Heart left ventricle (tissue), 16 donors: ENCODE measurements around the gene CST1. TPM values are rescaled to one million over a fixed set of nuclear protein-coding genes. Genes with fewer than 3 reads are reported as not detected.
A peak's percentile ranks its signal among the peaks of the same experiment; 100 is the strongest.
"Not testable (repeated sequence)": the region's sequence is repeated elsewhere in the genome, so short reads cannot be mapped to it uniquely, and the experiment has no call there.

ENCODE experiments used
- ATAC-seq, 4 donors: fragments of 200-7000 bp; cut with Tn5 transposase; one replicate each; pipeline ENCODE4 v1.9.1; 2020 to 2022; ENCODE audit warnings: moderate library complexity in 4 of 4, mild to moderate bottlenecking in 3 of 4, moderate number of reproducible peaks in 1 of 4
- DNase-seq, 5 donors: peaks; one replicate each; pipeline ENCODE4 v3.0.0-alpha.2; 2020
- H3K27ac ChIP-seq, 12 donors: fragments of 200-600 bp; sonication (generic) in 4 of 12; one replicate each; pipeline versions ENCODE4 v1.5.0 to v1.8.0; 2016 to 2022; ENCODE audit warnings: mild to moderate bottlenecking in 2 of 12
- H3K27me3 ChIP-seq, 9 donors: fragments of 200-600 bp; sonication (generic) in 2 of 9; one replicate each; pipeline versions ENCODE4 v1.5.1 to v1.8.0; 2016 to 2022; ENCODE audit warnings: mild to moderate bottlenecking in 3 of 9
- H3K36me3 ChIP-seq, 9 donors: fragments of 200-600 bp; sonication (generic) in 2 of 9; one replicate each; pipeline versions ENCODE4 v1.5.0 to v1.8.0; 2018 to 2022; ENCODE audit warnings: mild to moderate bottlenecking in 2 of 9
- H3K4me1 ChIP-seq, 12 donors: fragments of 200-600 bp; sonication (generic) in 4 of 12; one replicate each; pipeline versions ENCODE4 v1.5.0 to v1.8.0; 2016 to 2022; ENCODE audit warnings: mild to moderate bottlenecking in 3 of 12
- H3K4me3 ChIP-seq, 12 donors: fragments of 200-600 bp; sonication (generic) in 4 of 12; one replicate each; pipeline versions ENCODE4 v1.5.0 to v1.8.0; 2017 to 2022; ENCODE audit warnings: mild to moderate bottlenecking in 9 of 12, moderate library complexity in 4 of 12
- H3K9me3 ChIP-seq, 12 donors: fragments of 200-600 bp; sonication (generic) in 4 of 12; one replicate each; pipeline versions ENCODE4 v1.5.0 to v1.8.0; 2016 to 2022; ENCODE audit warnings: mild to moderate bottlenecking in 1 of 12
- CTCF ChIP-seq, 12 donors: fragments of 200-600 bp; sonication (generic) in 4 of 12; IDR thresholded peaks; one replicate each; pipeline versions ENCODE4 v1.5.0 to v1.8.0; 2018 to 2022; ENCODE audit warnings: antibody characterized with exemption in 12 of 12, mild to moderate bottlenecking in 5 of 12
- POLR2A ChIP-seq, 2 donors: fragments of 450-650 bp; IDR thresholded peaks; one replicate each; pipeline ENCODE4 v1.6.1; 2017; ENCODE audit warnings: antibody characterized with exemption in 2 of 2, mild to moderate bottlenecking in 2 of 2, moderate library complexity in 2 of 2
- WGBS, 4 donors: extraction: QIAGEN DNeasy Blood & Tissue Kit in 2 of 4; methylation state at CpG; one replicate each; pipeline versions ENCODE4 v1.1.5 to v1.1.7; 2013 to 2018; 5-methylcytosine and 5-hydroxymethylcytosine counted together
- intact Hi-C, 10 donors: fragments of 100-400 bp; cut with DNase I; formaldehyde crosslinking; loops; one replicate each; pipeline versions ENCODE4 v1.11.1 to v1.14.2; 2022
- polyA plus RNA-seq, 2 donors: library from polyadenylated mRNA; stranded (reverse); fragments of 200-250 nt; gene quantifications; one replicate each; pipeline ENCODE4 v1.2.3, GENCODE V29; 2013
- total RNA-seq, 9 donors: library from RNA; depleted of rRNA in 2 of 9; stranded (reverse); fragments of >200 nt in 2 of 9; fragmentation: NEBNext Ultra II Directional in 3 of 9; extraction: Animal tissue kit (Norgen Biotek cat#: 25700) in 3 of 9; gene quantifications; one replicate each; pipeline versions ENCODE4 v1.1.0 to v1.2.4, GENCODE V29; 2016 to 2023
- donor health status: ischemic (EF 13 %, LVEDD 7.1; RV severe dilation, severe dysfunction).
- donor health status: healthy with polysubstance abuse.
- donor health status: DM: no; HTN: yes; CAD: no.
- donor health status: DM: no; HTN: no; CAD: no.
- donor health status: ischemic (EF 25% LVEDD 6.9; RV normal size, moderate dysfunction).
- donor health status: ischemic (EF 25% LVEDD 5.7; RV mildly dilated, moderate dysfunction).
- donor health status: healthy.
- donor health status: DM: yes; HTN: yes; CAD: no.
- donor health status: ischemic (EF 35%, LVEDD 5.7; RV mildly dilated, moderate dysfunction).
- donor health status: nonischemic (EF 11% LVEDD 7.7; RV severe dilation, severe dysfunction).
- donor health status: DM: yes; HTN: yes; CAD: no.
- donor health status: PGD.
- donor health status: ischemic (EF 29% LVEDD 5.4; RV normal size, mild dysfunction).
- donor health status: nonischemic (EF 23%, LVEDD 6.1; RV moderate dilation, normal function).

CST1 gene
- total and polyA plus RNA-seq, 11 donors = not detected

GRCh38 chr20:23723659-23724307 is 27.0 kb downstream of the CST1 start:
- WGBS, 4 donors = 48 to 57% (median 51%) methylated on average over 2 of the region's 2 CpGs
- H3K4me3 ChIP-seq, intact Hi-C loops, H3K9me3 ChIP-seq, H3K4me1 ChIP-seq, H3K27ac ChIP-seq, H3K27me3 ChIP-seq, H3K36me3 ChIP-seq: not testable (repeated sequence)
- DNase-seq (peak in 1 of 5 donors; percentile 28), ATAC-seq (peak in 3 of 4 donors; percentile 54 to 81 (median 60))
- peak in 10 of 12 donors; percentile 18 to 62 (median 46) for TF ChIP-seq CTCF (IDR thresholded peaks at IDR 0.05)

DNA sequence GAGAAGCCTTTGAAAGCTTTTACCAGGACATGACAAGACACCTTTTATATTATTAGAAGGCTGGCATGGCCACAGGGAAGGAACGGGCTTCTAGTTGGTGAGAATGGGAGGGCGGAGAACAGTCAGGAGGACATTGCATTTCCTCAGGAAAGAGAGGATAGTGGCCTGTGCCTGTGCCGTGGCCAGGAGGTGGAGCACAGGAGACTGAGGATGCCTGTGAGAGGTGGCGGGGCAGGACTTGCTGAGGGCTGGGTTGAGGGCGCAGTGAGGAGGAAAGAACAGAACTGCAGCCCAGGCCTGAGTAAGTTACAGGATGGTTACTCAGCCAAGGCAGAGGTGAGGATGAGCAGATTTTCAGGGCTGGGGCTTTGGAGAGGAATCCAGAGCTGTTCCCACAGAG is 27.9 kb downstream of the CST1 start:
- WGBS, 4 donors = 57 to 63% (median 60%) methylated on average over 5 of the region's 5 CpGs
- H3K4me3 ChIP-seq, DNase-seq, H3K27me3 ChIP-seq, intact Hi-C loops, H3K9me3 ChIP-seq, H3K4me1 ChIP-seq, H3K27ac ChIP-seq, H3K36me3 ChIP-seq: not testable (repeated sequence)
- ATAC-seq = peak in 1 of 4 donors; percentile 71

DNA sequence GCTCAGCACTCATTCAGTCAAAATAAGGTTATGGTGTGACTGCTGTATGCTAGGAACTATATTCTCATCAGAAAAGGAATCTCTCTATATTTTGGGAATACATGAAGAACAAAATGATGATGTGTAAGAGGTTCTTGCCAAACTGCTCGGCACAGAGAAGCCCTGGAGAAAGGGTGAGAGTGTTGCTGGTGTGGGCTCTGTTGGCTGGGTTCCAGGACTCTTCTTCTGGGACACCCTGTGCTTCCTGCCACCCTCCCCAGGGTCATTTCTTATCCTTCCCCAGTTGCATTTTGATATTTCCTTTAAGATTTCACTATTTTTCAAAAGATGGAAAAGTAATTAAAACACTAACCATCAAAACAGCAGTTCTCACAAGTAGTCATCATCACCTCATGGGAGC is 28.8 kb downstream of the CST1 start:
- H3K9me3 ChIP-seq = no peaks in the 10 kb centered on the region
- TF ChIP-seq CTCF (IDR thresholded peaks at IDR 0.05) (no peak), POLR2A (IDR thresholded peaks at IDR 0.05) (no peak)
- DNase-seq (peak in 2 of 5 donors; percentile 25 to 36), ATAC-seq (peak in 2 of 4 donors; percentile 49)
- H3K27me3 ChIP-seq = no peaks in the 10 kb centered on the region
- WGBS, 4 donors = 17 to 49% (median 31%) methylated on average over 1 of the region's 1 CpG
- intact Hi-C loops = no loop called here
- no peaks in the 10 kb centered on the region for H3K36me3 ChIP-seq
- H3K4me3 ChIP-seq = no peak overlapping the region
- H3K4me1 ChIP-seq = peaks cover 0 to 3% (median 0%) of the 10 kb centered on the region in 12 donors
- no peak overlapping the region for H3K27ac ChIP-seq

- not testable (repeated sequence) for H3K27me3 ChIP-seq
Measured at GRCh38 chr20:23719351-23719750, 31.4 kb downstream of the CST1 start.

GRCh38 chr20:23711778-23712177 is 39.0 kb downstream of the CST1 start:
- H3K27me3 ChIP-seq, H3K4me1 ChIP-seq, intact Hi-C loops, H3K4me3 ChIP-seq, H3K9me3 ChIP-seq, ATAC-seq, H3K27ac ChIP-seq, DNase-seq, H3K36me3 ChIP-seq: not testable (repeated sequence)

More at GRCh38 chr20:23719351-23719750, 31.4 kb downstream of the CST1 start:
- H3K27ac ChIP-seq, intact Hi-C loops, H3K36me3 ChIP-seq, DNase-seq, ATAC-seq, H3K9me3 ChIP-seq, H3K4me3 ChIP-seq, H3K4me1 ChIP-seq: not testable (repeated sequence)
- WGBS, 4 donors = 58 to 64% (median 63%) methylated on average over 9 of the region's 9 CpGs

- Histone ChIP-seq H3K36me3 (no peaks in the 10 kb centered on the region), H3K27me3 (no peaks in the 10 kb centered on the region), H3K27ac (no peak overlapping the region), H3K4me1 (no peaks in the 10 kb centered on the region), H3K9me3 (no peaks in the 10 kb centered on the region), H3K4me3 (no peak overlapping the region)
- 89 to 95% (median 91%) methylated on average over 4 of the region's 4 CpGs for WGBS, 4 donors
- ATAC-seq (peak in 1 of 4 donors; percentile 34), DNase-seq (no peak)
- intact Hi-C loops = no loop called here
- no peak for TF ChIP-seq POLR2A (IDR thresholded peaks at IDR 0.05)
- TF ChIP-seq CTCF (IDR thresholded peaks at IDR 0.05) = no peak
Measured at GRCh38 chr20:23710771-23711170, 40.0 kb downstream of the CST1 start.
